MM.1S (cell line): ENCODE results near the gene SPEG.

Source experiments
- DNase-seq: peaks from one replicate; pipeline ENCODE4 v3.0.0-alpha.2; 2015
- H2AFZ ChIP-seq: fragments of 300-600 bp; sonication (generic); 2 replicates; pipeline ENCODE4 v1.6.0; 2016; ENCODE audit warnings: antibody characterized with exemption, low read length
- H3F3A ChIP-seq: fragments of 300-600 bp; sonication (generic); 2 replicates; pipeline ENCODE4 v1.6.1; 2016; ENCODE audit warnings: mild to moderate bottlenecking, antibody characterized with exemption, low read length, moderate library complexity, mixed read lengths; ENCODE audit not compliant: insufficient read depth
- H3K27ac ChIP-seq: fragments of 300-600 bp; sonication (generic); 2 replicates; pipeline ENCODE4 v1.5.1; 2016; ENCODE audit warnings: mild to moderate bottlenecking, low read length
- H3K27me3 ChIP-seq: fragments of 300-600 bp; sonication (generic); replicated peaks from 2 replicates; pipeline ENCODE4 v1.6.0; 2016; ENCODE audit warnings: low read length; ENCODE audit not compliant: insufficient read depth
- H3K36me3 ChIP-seq: fragments of 300-600 bp; sonication (generic); replicated peaks from 2 replicates; pipeline ENCODE4 v1.6.1; 2016; ENCODE audit warnings: mild to moderate bottlenecking, low read length, mixed read lengths; ENCODE audit not compliant: insufficient read depth
- H3K4me1 ChIP-seq: fragments of 300-600 bp; sonication (generic); 2 replicates; pipeline ENCODE4 v1.6.1; 2016; ENCODE audit warnings: low read length, mixed read lengths
- H3K4me2 ChIP-seq: fragments of 300-600 bp; sonication (generic); 2 replicates; pipeline ENCODE4 v1.6.0; 2016; ENCODE audit warnings: low read depth, low read length
- H3K4me3 ChIP-seq: fragments of 300-600 bp; sonication (generic); 2 replicates; pipeline ENCODE4 v1.5.1; 2016; ENCODE audit warnings: low read length, mixed read lengths
- H3K79me2 ChIP-seq: fragments of 300-600 bp; sonication (generic); 2 replicates; pipeline ENCODE4 v1.6.1; 2016; ENCODE audit warnings: mixed run types, low read length, mixed read lengths
- H3K9ac ChIP-seq: fragments of 300-600 bp; sonication (generic); 2 replicates; pipeline ENCODE4 v1.6.1; 2016; ENCODE audit warnings: low read length, mixed read lengths
- H3K9me2 ChIP-seq: fragments of 300-600 bp; sonication (generic); replicated peaks from 2 replicates; pipeline ENCODE4 v1.6.1; 2016; ENCODE audit warnings: mild to moderate bottlenecking, low read length, mixed read lengths; ENCODE audit not compliant: insufficient read depth
- H3K9me3 ChIP-seq: fragments of 300-600 bp; sonication (generic); replicated peaks from 2 replicates; pipeline ENCODE4 v1.6.1; 2016; ENCODE audit warnings: mild to moderate bottlenecking, low read length, mixed read lengths; ENCODE audit not compliant: insufficient read depth
- H4K20me1 ChIP-seq: fragments of 300-600 bp; sonication (generic); 2 replicates; pipeline ENCODE4 v1.6.1; 2016; ENCODE audit warnings: mild to moderate bottlenecking, low read length, moderate library complexity, mixed read lengths; ENCODE audit not compliant: insufficient read depth
- CTCF ChIP-seq: fragments of 300-600 bp; sonication (generic); IDR thresholded peaks from 2 replicates; pipeline ENCODE4 v1.5.1; 2016; ENCODE audit warnings: antibody characterized with exemption, low read length, mixed read lengths
- EZH2 ChIP-seq: fragments of 300-600 bp; sonication (generic); optimal IDR thresholded peaks from 2 replicates; pipeline ENCODE3; 2017; ENCODE audit warnings: low read depth, mild to moderate bottlenecking, antibody characterized with exemption, low read length, mixed read lengths
- EZH2phosphoT487 ChIP-seq: fragments of 300-600 bp; sonication (generic); IDR thresholded peaks from 2 replicates; pipeline ENCODE4 v1.6.1; 2018; ENCODE audit warnings: antibody characterized with exemption, low read length

The SPEG gene

DNA sequence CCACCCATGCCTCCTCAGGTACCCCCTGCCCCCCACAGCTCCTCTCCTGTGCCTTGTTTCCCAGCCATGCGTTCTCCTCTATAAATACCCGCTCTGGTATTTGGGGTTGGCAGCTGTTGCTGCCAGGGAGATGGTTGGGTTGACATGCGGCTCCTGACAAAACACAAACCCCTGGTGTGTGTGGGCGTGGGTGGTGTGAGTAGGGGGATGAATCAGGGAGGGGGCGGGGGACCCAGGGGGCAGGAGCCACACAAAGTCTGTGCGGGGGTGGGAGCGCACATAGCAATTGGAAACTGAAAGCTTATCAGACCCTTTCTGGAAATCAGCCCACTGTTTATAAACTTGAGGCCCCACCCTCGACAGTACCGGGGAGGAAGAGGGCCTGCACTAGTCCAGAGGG, 17.3 kb upstream of the SPEG start:
- Histone ChIP-seq H3K9me2 (no peaks in the 10 kb centered on the region), H2AFZ (no peak overlapping the region), H3K27me3 (peaks cover 21% of the 10 kb centered on the region), H3K9me3 (no peaks in the 10 kb centered on the region), H3K4me1 (no peaks in the 10 kb centered on the region), H4K20me1 (no peaks in the 10 kb centered on the region), H3K9ac (no peak overlapping the region), H3K79me2 (no peaks in the 10 kb centered on the region), H3K4me3 (no peak overlapping the region), H3K36me3 (no peaks in the 10 kb centered on the region), H3F3A (no peaks in the 10 kb centered on the region), H3K27ac (no peak overlapping the region), H3K4me2 (no peak overlapping the region)
- TF ChIP-seq EZH2phosphoT487 (no peak), CTCF (no peak), EZH2 (no peak)
- no peak for DNase-seq

DNA sequence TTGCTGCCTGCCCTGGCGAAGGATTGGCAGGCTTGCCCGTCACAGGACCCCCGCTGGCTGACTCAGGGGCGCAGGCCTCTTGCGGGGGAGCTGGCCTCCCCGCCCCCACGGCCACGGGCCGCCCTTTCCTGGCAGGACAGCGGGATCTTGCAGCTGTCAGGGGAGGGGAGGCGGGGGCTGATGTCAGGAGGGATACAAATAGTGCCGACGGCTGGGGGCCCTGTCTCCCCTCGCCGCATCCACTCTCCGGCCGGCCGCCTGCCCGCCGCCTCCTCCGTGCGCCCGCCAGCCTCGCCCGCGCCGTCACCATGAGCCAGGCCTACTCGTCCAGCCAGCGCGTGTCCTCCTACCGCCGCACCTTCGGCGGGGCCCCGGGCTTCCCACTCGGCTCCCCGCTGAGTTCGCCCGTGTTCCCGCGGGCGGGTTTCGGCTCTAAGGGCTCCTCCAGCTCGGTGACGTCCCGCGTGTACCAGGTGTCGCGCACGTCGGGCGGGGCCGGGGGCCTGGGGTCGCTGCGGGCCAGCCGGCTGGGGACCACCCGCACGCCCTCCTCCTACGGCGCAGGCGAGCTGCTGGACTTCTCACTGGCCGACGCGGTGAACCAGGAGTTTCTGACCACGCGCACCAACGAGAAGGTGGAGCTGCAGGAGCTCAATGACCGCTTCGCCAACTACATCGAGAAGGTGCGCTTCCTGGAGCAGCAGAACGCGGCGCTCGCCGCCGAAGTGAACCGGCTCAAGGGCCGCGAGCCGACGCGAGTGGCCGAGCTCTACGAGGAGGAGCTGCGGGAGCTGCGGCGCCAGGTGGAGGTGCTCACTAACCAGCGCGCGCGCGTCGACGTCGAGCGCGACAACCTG, 16.3 kb upstream of the SPEG start, which contains the start of gene DES:
DES (plus strand) TSS at position 223 of the 857 bp plus-strand sequence; CDS start at position 309, 86 bp downstream.
- Histone ChIP-seq H3K4me2 (no peak within 1 kb of the TSS), H3K36me3 (no peaks in the 10 kb centered on the region), H3K9me2 (no peaks in the 10 kb centered on the region), H3F3A (no peaks in the 10 kb centered on the region), H4K20me1 (no peaks in the 10 kb centered on the region), H3K79me2 (no peaks in the 10 kb centered on the region), H3K9me3 (no peaks in the 10 kb centered on the region), H3K27ac (no peak within 1 kb of the TSS), H3K27me3 (peaks cover 25% of the 10 kb centered on the region), H2AFZ (no peak within 1 kb of the TSS), H3K4me3 (no peak within 1 kb of the TSS), H3K4me1 (no peaks in the 10 kb centered on the region), H3K9ac (no peak within 1 kb of the TSS)
- TF ChIP-seq CTCF (no peak), EZH2 (no peak), EZH2phosphoT487 (no peak)
- no peak for DNase-seq

DNA sequence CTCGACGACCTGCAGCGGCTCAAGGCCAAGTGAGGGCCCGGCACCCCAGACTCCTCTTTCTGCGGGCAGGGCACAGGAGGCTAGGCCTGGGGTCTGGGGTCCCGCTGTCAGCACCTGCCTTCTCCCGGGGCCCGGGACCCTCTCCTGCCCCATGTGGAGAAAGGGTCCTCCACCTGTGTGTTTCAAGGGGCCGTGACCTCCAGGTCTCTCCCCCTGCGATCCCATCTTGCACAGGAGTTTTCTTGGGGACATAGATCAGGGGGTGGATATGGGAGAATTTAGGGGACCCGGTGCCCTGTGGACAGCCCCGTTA, 15.7 kb upstream of the SPEG start:
- Histone ChIP-seq H3K9me3 (no peaks in the 10 kb centered on the region), H3K79me2 (no peaks in the 10 kb centered on the region), H2AFZ (no peak overlapping the region), H3K36me3 (no peaks in the 10 kb centered on the region), H3K27me3 (peaks cover 26% of the 10 kb centered on the region), H3F3A (no peaks in the 10 kb centered on the region), H3K9ac (no peak overlapping the region), H3K4me2 (no peak overlapping the region), H4K20me1 (no peaks in the 10 kb centered on the region), H3K27ac (no peak overlapping the region), H3K9me2 (no peaks in the 10 kb centered on the region), H3K4me1 (no peaks in the 10 kb centered on the region), H3K4me3 (no peak overlapping the region)
- TF ChIP-seq EZH2phosphoT487 (no peak), EZH2 (no peak), CTCF (no peak)
- no peak for DNase-seq
